GM19099 (cell line): ENCODE results near the gene TMEM86B.

ENCODE experiments used
- POLR2A ChIP-seq: IDR thresholded peaks from 3 replicates; pipeline ENCODE4 v1.6.1; 2011; ENCODE audit warnings: low read depth; ENCODE audit not compliant: insufficient read length; ENCODE audit errors: extremely low read depth

TMEM86B gene

GRCh38 chr19:55251341-55252081, 22.9 kb upstream of the TMEM86B start:
- no peak for TF ChIP-seq POLR2A

DNA sequence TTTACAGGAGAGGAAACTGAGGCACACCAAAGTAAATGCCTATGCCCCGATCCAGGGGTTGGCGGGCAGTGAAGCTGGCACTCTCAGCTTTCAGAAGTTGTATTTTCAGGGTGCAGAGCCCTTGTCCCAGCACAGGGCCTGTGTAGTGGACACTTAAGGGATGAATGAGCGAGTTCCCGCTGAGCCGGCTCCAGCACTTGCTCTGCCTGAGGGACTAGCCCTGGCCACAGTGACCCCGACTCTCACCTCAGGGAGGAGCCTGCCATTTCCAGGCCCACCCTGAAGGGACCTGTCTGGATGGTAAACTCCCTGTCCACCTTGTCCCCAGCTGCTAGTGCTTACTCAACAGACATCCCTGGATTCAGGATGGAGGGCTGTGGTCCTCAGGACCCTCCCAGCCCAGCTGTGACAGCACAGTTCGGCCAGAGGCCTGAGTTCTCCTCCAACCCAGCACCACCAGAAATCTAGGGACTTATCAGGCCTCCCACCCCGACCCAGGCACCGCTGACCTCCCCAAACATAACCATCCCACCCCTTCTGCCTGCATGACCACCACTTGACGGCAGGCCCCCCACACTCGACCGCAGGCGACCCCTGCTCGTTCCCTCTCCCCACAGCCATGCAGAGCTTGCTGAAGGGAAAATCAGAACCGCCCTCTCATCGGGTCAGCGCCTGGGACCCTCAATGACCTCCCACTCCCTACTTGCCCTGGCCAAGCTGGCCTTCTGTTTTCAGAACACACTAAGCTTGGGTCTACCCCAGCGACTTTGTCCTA, 21.9 kb upstream of the TMEM86B start:
- TF ChIP-seq POLR2A, result no peak

DNA sequence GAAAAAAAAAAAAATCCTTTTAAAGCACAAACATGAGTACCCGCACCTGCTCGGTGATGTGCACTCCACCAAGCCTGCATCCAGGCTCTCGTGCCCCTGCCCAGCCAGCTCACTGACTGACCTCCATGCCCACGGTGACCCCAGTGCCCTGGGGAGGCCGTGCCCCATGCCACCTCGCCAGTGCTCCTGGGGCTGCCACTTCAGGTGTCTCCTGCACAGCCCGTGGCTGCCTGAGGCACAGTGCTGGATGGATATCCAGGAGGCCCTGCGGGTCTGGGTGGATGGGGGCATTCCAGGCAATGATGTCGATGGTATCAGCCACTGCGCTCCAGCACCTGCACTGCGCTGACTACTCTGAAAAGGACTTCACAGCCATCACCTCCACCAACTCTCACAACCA, 21.3 kb upstream of the TMEM86B start:
- no peak for TF ChIP-seq POLR2A

DNA sequence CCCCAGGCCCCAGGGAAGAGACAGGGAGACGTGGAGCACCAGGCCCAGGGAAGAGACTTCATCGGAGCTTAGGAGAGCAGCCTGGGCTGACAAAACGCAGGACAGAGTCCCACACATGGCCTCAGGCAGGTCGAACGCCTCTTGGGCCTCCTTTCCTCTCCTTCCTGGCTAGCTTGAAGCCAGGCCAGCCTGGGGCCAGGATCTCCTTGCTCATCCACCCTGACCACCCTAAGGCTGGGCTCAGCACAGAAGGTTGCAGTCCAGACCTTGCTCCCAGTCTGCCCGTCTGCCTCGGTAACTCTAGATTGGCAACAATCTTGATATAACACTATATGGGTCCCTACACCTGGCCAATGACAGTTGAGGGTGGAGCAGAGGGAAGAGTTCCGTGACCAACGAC, 20.1 kb upstream of the TMEM86B start:
- no peak for TF ChIP-seq POLR2A

GRCh38 chr19:55248166-55248675, 19.7 kb upstream of the TMEM86B start:
- TF ChIP-seq POLR2A, result no peak

- no peak for TF ChIP-seq POLR2A
Observed at GRCh38 chr19:55247621-55248099, 19.1 kb upstream of the TMEM86B start.

GRCh38 chr19:55246462-55247451, 18.2 kb upstream of the TMEM86B start:
- no peak for TF ChIP-seq POLR2A

DNA sequence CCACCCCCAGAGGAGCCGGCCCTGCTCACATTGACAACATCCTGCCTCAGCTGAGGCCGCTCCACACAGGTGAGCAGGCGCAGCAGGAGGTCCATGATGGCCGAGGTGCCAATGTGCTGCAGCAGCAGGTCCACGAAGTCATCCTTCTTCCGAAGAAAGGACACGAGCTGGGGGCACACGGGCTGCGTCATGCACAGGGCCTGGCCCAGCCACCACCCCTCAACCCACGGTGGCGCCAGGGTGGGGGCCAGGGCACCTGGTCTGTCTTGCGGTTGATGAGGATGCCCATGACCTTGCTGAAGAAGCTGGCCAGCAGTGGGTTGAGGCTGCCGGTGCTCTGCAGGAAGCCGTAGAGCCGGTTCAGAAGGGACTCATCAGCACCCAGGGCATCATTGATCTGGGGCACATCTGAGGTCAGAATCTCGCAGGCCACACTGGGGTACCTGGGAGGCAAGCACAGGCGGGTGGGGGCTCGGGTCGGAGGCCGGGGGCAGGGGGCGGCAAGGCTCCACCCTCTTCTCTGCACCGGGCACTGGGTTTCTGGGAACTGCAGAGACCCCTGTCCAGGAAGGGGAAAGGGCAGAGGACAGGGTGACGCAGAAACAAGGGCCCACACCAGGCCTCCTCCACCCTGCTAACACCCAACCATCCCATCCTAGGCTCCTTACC, 16.8 kb upstream of the TMEM86B start:
- TF ChIP-seq POLR2A, result no peak

- TF ChIP-seq POLR2A, result no peak
Observed at GRCh38 chr19:55244004-55244680, 15.6 kb upstream of the TMEM86B start.

DNA sequence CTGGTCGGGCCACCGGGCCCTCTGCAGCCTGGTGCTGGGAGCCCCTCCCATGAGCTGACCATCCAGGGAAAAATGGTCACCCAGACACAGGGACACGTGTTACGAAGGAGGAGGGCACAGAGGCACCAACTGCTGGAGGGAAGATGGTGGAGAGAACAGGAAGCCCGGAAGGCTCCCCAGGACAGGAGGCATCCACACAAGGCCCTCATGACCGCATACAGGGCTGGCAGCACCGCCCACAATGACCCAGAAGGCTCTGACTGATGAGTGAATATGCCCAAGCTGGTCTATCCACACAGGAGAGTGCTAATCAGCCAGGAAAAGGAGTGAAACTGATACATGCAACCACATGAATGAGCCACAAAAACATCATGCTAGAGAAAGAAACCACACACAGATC, 14.0 kb upstream of the TMEM86B start:
- no peak for TF ChIP-seq POLR2A

DNA sequence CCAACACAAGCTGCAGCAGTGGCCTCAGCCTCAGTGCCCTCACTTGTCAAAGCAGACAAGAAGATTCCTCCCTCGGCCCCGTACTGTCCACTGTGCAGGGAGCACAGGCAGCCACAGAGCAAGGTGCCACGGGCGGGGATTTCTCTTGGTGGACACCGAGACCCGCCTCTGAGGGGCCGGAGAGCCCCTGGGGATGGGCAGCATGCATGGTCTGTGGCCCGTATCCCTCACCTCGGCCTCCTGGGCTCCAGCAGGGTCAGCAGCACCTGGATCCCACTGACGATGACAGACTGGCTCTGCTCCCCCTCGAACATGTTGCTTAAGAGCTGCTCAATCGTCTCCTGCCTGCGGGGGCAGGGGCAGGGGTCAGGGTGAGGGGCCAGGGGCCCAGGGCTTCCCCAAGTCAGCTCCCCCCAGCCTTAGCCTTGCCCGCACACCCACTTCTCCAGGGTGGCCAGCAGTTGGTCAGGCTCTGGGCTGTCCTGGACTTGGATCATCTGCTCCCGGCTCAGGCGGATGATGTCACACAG, 13.4 kb upstream of the TMEM86B start:
- no peak for TF ChIP-seq POLR2A

GRCh38 chr19:55241143-55241934, 12.8 kb upstream of the TMEM86B start:
- TF ChIP-seq POLR2A, result no peak

GRCh38 chr19:55240713-55241020, 12.1 kb upstream of the TMEM86B start:
- TF ChIP-seq POLR2A, result no peak

DNA sequence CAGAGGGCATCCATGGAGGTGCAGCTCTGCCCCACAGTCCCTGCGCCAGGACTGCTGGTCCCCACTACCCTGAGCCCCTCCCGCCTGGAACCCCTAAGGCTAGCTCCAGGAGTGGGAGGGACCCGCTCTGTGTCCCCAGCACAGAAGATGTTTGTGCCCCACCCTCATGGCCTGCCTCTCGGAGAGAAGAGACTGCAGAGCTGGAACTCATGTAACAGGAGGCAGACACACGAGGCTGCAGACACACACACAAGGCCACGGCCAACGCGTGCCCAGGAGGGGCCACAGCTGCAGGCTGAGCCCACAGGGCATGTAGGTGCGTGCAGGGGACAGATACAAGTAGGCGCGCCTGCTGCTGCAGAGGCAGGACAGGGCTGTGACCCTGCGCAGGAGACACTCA, 10.4 kb upstream of the TMEM86B start:
- TF ChIP-seq POLR2A, result no peak

- no peak for TF ChIP-seq POLR2A
Observed at GRCh38 chr19:55238030-55238429, 9.5 kb upstream of the TMEM86B start.
